GM19238 (cell line): ENCODE data around the gene ZNF416.

Source experiments
- DNase-seq: peaks from one replicate; pipeline ENCODE4 v3.0.0; 2011; ENCODE audit warnings: low spot score; ENCODE audit not compliant: insufficient read length

The ZNF416 gene

GRCh38 chr19:57559008-57559403 lies 19.7 kb downstream of the ZNF416 start:
- DNase-seq: peak; percentile 25

- no peak for DNase-seq
Observed at GRCh38 chr19:57558525-57558924, 20.2 kb downstream of the ZNF416 start.

DNA sequence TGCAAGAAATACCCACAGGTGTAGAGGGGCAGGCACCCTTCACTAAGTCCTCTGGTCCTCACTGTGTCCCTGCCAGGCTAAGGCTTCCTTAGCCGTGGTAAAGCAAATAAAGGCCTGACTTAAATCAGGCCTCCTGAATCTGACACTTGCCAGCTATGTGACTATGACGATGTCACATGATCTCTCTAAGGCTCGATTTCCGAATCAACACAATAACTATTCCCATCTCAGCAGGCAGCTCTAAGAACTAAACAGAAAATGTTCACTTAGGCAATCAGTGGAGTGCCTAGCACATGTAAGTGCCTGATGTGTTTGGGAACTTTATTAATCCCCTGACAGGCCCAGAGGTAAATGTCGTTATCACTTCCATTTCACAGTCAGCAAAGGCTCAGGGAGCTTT lies 21.1 kb downstream of the ZNF416 start:
- no peak for DNase-seq

DNA sequence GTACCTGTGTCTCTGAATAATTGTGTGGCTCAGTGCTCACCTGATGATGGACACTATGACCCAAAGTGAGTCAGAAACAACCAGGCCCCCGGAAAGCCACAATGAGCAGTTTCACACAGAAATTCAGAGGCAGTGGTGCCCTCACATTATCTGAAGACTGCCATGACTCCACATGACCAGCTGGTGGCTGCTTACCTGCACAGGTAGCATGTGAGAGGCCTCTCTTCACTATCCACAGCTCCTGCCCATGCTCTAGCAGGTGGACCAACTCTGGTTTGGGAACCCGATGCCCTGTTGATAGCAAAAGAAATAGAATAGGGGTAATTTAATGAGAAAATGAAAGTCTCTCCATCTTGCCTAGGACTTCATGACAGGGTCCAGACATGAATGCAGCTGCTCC lies 26.3 kb downstream of the ZNF416 start:
- DNase-seq: no peak

GRCh38 chr19:57546513-57546912 lies 32.2 kb downstream of the ZNF416 start:
- DNase-seq: no peak

- DNase-seq: no peak
Observed at GRCh38 chr19:57537953-57538547, 40.7 kb downstream of the ZNF416 start.

DNA sequence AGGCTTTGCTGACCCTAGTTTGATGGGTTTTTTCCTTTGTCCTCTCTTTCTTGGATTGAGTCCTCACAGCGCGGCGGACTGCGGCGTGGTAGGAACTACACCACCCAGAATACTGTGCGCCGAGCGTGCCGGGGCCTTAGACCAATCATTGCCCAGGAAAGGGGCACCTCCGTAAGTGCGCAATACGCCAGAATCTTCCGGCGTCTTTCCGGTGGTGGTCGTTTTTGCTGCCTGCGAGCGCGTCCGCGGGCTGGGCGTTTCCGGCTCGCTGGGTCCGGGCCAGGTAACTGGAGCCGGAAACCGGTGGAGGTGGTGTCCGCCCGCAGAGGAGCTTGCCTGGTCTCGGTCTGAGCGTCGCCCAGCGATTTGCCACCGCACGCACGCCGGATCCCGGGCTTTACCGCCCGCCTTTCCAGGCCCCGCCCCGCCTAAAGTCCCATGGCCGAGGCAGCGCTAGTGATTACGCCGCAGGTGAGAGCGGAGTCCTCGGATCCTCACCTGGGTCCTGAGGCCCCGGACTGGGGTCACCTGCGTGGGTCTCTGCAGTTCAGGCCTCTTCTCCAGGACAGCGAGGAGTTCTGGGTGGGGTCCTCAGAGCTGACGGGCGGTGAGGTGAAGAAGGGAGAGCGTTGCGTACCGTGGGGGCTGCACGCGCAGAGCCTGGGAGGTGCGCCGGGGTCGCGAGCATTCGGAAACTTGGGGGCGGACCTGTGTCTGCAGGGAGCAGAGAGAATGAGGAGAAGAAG lies 51.4 kb downstream of the ZNF416 start, which contains the start of gene ZNF549:
Gene ZNF549, plus strand, starts transcription at position 221 of the 746 bp plus-strand sequence. Its CDS starts 218 bp downstream, at position 439.
- peak; percentile 91 for DNase-seq
